Measurements from ENCODE around the gene AATF.

AATF gene

DNA sequence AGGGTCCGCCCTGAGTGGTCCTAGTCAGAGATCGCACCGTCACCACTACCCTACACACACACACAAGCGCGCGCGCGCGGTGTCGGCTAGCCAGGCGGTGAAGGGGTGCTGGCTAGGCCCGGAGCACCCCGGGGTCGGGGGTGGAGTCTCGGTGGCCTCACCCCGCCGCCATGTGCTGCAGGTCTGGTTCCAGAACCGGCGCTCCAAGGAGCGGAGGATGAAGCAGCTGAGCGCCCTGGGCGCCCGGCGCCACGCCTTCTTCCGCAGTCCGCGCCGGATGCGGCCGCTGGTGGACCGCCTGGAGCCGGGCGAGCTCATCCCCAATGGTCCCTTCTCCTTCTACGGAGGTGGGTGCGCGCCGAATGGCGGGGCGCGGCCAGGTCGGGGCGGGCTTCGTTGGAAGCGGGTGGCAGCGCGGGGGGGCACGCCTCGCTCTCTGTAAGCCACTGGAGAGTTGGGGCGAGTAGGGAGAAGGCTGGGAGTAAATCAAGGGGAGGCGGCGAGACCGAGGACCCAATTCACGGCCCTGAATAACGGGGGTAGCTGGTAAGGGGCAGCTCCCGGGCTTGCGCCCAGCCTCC is 6.6 kb upstream of the AATF start:
- DNase-seq (ENCODE audit: low read depth): no peak

DNA sequence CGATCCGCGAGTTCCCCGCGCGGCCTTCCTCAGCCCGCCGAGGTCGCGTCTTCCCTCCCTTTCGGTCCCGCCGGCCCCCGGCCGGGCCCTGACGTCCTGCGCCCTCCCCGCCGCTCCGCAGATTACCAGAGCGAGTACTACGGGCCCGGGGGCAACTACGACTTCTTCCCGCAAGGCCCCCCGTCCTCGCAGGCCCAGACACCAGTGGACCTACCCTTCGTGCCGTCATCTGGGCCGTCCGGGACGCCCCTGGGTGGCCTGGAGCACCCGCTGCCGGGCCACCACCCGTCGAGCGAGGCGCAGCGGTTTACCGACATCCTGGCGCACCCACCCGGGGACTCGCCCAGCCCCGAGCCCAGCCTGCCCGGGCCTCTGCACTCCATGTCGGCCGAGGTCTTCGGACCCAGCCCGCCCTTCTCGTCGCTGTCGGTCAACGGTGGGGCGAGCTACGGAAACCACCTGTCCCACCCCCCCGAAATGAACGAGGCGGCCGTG is 6.1 kb upstream of the AATF start:
- no peak for DNase-seq (ENCODE audit: low read depth)

GRCh38 chr17:36943250-36944191 is 5.2 kb upstream of the AATF start:
- DNase-seq (ENCODE audit: low read depth): no peak

DNA sequence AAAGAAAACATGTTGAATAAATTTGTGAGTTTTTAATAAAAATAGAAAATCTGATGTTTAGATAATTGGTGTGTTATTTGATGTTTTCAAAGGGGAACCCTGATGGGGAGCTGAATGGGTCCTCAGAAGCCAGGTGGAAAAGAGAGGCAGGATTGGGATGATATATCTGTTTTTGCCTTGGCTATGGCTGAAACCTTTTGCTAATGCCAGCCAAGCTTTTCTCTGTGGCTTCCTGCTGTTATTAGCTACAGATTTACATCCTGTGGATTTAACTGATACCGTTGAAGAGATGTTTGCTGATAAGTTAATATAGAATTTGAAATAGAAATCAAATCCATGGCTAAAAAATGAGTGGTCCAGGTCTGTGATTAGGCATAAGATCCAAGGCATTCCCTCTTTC is 4.2 kb upstream of the AATF start:
- DNase-seq (ENCODE audit: low read depth): no peak

DNA sequence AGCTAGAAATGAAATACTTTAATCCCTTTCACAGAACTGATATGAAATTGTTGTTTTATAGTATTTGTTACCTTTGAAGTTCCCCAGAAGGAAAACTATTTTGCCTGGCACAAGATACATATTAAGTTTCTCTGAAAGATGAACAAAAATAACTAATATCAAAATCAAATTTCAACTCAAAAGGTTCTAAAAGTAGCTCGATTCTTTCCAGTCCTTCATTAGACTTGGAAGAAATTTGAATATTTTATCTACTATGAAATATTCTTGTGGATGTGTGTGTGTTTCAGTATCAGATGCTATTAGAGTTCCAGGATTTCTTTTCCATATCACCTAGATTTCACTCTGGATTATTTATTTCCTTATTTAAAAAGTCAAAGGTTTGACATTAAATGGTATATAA is 3.6 kb upstream of the AATF start:
- no peak for DNase-seq (ENCODE audit: low read depth)

DNA sequence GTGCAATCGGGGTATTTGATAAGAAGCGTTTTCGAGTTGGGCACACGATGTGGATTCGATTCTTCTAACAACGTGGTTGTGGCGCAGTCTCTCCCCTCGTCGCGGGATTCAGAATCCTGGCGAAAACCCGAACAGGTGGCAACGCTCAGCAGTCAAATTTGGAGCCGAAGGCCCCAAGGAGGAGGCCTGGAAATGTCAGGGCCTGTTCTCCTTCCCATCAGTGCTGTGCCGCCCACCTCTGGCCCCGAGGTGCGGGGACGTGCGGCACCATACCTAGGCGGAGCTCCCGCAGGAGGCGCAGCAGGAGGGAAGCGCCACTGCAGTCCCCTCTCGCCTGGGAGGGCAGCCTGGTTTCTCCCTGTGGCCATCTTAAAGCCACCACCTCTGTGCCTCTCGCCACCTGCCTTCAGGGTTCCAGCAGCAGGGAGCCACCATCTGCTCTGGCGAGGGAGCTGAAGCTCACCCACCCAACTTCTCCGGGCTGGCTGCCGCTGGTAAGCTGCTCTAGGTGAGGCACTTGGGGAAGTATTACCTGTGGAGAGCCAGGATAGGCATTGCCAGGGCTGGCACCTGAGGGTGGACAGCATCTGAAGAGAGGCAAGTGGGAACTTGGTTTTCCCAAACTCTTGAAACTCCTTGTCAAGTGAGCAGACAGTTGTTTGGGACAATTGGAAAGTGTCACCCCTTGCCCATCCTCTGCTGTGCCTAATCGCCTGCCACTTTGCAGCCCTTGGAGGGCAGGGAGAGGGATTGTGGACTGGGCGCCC is 2.6 kb upstream of the AATF start:
- no peak for DNase-seq (ENCODE audit: low read depth)

GRCh38 chr17:36946726-36947091 is 2.0 kb upstream of the AATF start:
- DNase-seq (ENCODE audit: low read depth): no peak

- DNase-seq (ENCODE audit: low read depth): no peak
Observed at GRCh38 chr17:36947922-36948716, 635 bp upstream of the AATF start.

GRCh38 chr17:36949461-36949927 is 740 bp downstream of the AATF start:
- no peak for DNase-seq (ENCODE audit: low read depth)

GRCh38 chr17:36950027-36950426 is 1.3 kb downstream of the AATF start:
- no peak for DNase-seq (ENCODE audit: low read depth)

- no peak for DNase-seq (ENCODE audit: low read depth)
Observed at GRCh38 chr17:36951084-36951789, 2.5 kb downstream of the AATF start.

GRCh38 chr17:36971508-36971907 is 22.8 kb downstream of the AATF start:
- DNase-seq (ENCODE audit: low read depth): no peak

DNA sequence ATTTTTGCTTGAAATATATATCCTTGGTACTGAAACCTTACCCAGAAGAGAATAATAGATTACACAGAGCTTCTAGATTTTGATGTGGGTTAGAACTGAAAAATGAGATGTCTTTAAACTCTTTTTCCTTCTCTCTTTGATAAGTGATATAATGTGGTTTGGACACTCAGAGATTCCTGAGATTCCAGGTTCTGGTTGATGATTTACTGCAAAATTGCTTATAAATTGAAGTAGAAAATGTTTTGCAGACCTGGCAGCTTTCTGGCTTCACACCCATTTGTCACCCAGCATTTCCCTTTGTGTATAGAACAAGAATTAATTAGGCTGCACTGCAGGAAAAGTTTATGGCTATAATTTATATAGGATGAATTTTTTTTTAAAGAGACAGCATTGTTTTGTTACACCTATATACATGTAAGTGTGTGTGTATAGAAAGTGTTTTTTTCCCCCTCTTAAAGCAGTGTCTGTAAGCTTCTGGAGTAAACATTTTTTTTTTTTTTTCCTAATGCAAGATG is 23.5 kb downstream of the AATF start:
- no peak for DNase-seq (ENCODE audit: low read depth)

DNA sequence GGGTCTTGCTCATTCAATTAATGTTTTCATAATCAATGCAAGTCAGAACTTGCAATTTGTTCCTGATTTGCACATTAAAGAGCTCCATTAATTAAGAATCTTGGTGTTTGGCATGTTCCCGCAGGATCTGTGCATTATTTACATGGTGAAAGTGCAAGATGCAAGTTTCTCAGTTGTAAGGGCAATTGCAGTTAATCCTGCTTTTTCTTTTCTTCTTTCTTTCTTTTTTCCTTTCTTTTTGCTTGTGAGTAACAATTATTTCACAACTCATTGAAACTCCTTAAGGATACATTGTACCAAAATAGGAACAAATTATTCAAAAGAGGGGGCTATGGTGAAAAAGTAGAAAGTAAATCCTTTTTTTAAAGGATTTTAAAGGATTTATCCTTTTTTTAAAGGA is 24.2 kb downstream of the AATF start:
- DNase-seq (ENCODE audit: low read depth): no peak

GRCh38 chr17:36975922-36976515 is 27.3 kb downstream of the AATF start:
- DNase-seq (ENCODE audit: low read depth): no peak

DNA sequence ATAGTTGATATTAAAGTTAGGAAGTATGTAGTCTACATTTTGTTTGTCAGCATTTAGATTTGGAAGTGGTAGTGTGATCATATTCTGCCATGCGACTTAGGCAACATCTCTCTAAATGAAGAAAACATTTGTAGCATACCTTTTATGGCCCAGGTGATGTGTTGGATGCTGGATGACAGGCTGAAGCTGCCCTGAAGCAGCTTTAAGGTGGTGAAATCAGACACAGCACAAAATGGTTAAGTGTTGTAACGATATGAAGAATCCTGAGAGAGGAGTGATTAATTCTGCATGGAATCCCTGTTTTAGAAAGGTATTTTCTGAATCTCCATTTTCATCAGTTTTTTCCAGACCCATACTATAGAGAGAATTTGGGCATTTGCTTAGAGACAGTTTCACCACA is 28.3 kb downstream of the AATF start:
- no peak for DNase-seq (ENCODE audit: low read depth)

DNA sequence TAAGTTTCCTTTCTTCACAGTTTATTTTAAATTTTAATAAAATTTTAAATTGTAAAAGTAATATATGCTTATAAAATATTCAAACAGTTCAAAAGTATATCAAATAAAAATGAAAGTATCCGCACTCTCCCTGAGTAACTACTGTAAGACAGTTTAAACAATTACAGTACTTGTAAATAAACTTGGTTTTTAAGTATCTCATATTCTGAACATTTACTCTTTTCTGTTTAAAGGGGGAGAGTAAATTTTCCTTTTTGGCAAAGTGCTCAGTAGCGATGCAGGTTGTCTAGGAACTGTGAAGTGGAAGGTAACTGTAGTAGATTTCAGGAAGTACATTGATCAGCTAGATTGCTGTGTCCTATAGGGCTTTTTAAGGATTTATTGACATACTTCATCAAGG is 28.8 kb downstream of the AATF start:
- DNase-seq (ENCODE audit: low read depth): no peak

DNA sequence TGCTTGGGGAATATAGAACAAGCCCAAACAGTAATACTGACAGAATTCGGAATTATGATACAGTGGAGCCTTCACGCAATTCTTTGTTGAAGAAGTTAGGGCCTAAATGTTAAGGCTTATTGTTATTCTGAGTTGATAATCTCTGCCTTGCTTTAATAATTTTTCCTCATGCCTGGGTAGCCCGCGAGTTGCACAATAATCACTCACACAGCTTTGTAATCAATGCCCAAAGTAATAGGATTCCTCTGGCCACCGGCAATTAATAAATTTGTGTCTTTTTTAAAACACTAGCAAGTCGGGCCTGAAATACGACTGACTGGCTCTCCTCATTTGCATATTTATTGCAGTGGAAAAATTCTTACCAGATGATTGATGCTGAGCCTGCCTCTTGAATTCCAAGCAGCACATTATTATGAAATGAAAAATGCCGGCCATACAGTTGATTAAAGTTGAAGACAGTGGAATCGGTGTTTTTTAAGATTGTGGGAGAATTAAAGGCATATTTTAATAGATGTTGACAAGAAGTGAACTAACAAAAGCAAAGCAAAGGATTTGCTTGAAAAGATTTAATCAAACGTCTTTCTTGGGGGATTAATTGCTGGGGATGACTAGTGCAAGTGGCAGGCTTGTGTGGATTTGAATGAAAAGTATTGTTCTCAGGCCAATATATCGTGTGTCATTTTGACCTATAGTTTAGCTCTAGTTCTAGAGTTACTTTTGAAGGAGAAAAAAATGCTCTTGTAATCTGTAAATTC is 30.2 kb downstream of the AATF start:
- DNase-seq (ENCODE audit: low read depth): no peak

DNA sequence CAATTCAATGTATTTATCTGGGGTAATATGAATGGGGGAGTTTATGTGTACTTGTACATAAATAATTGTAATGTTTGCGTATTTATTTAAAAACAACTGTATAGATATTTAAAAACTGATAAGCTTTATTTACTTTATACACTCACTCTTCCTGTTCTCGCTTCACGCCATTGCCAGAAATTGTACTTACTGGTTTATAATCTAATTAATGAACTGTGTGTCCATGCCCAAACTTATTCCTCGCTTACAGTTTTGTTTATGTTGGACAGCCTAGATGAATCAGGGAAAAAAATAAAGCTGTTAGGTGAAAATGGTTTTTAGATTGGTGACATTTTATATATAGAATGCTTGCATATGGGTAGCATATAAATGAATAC is 30.8 kb downstream of the AATF start:
- DNase-seq (ENCODE audit: low read depth): no peak

DNA sequence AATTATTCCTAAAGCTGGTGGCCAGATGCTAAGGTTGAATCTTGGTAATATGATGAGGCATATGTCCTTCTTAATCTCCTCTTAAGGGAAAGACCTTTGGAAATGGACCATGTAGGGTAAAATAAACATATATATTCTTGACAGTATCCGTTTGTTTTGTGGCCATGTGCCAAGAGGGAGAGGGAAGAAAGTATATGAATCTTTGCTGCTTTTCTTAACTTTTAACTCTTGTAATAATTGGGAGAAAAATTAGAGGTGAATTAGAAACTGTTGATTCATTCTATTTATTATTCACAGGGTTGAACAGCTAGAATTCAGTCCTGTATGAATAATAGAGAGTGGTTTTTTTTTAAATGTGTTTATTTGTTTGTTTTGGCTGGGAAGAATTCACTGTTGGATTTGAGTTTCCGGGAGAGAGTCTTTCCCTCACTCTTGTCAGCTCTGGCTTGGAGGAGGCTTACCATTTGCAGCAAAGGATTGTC is 31.6 kb downstream of the AATF start:
- no peak for DNase-seq (ENCODE audit: low read depth)

Data from stimulated activated CD8-positive, alpha-beta memory T cell treated with anti-CD3 and anti-CD28 coated beads, Interleukin-15, amount 100 ng/mL, for 24 hours (primary cell).